T-helper 17 cell (primary cell): Measurements from ENCODE around the gene COLQ. TPM values are rescaled to one million over a fixed set of nuclear protein-coding genes. Genes with fewer than 3 reads are reported as not detected.

ENCODE experiments used
- ATAC-seq: fragments of 150-1000 bp; cut with Tn5 transposase; 2 replicates; pipeline ENCODE4 v1.10.0; 2021; ENCODE audit warnings: mild to moderate bottlenecking, moderate library complexity
- DNase-seq, 3 donors: peaks; one replicate each; pipeline versions ENCODE4 v3.0.0 to v3.0.0-alpha.2; 2020 to 2021
- H3K9me3 ChIP-seq: one replicate; pipeline ENCODE4 v1.7.0; 2013; ENCODE audit warnings: low read length, mild to moderate bottlenecking; ENCODE audit not compliant: control insufficient read depth, poor library complexity, severe bottlenecking
- H3K27ac Mint-ChIP-seq: one replicate; pipeline ENCODE4 v1.8.0; 2022; ENCODE audit warnings: mild to moderate bottlenecking, moderate library complexity, mixed read lengths
- H3K27me3 Mint-ChIP-seq: one replicate; pipeline ENCODE4 v1.8.0; 2022; ENCODE audit warnings: mixed read lengths
- H3K36me3 Mint-ChIP-seq: one replicate; pipeline ENCODE4 v1.8.0; 2022; ENCODE audit warnings: low read depth, mixed read lengths
- H3K4me1 Mint-ChIP-seq: one replicate; pipeline ENCODE4 v1.8.0; 2022; ENCODE audit warnings: mild to moderate bottlenecking, mixed read lengths
- H3K4me3 Mint-ChIP-seq: one replicate; pipeline ENCODE4 v1.8.0; 2022; ENCODE audit warnings: mild to moderate bottlenecking, moderate library complexity, mixed read lengths
- total RNA-seq, 4 donors: library from RNA in 2 of 4; stranded (reverse) in 2 of 4; gene quantifications; one replicate each; pipeline ENCODE4 v1.2.3 and lab custom pipeline; 2022 to 2026

COLQ gene
- total RNA-seq, 2 donors from 2014 or later: 10.8 to 11.1 TPM

DNA sequence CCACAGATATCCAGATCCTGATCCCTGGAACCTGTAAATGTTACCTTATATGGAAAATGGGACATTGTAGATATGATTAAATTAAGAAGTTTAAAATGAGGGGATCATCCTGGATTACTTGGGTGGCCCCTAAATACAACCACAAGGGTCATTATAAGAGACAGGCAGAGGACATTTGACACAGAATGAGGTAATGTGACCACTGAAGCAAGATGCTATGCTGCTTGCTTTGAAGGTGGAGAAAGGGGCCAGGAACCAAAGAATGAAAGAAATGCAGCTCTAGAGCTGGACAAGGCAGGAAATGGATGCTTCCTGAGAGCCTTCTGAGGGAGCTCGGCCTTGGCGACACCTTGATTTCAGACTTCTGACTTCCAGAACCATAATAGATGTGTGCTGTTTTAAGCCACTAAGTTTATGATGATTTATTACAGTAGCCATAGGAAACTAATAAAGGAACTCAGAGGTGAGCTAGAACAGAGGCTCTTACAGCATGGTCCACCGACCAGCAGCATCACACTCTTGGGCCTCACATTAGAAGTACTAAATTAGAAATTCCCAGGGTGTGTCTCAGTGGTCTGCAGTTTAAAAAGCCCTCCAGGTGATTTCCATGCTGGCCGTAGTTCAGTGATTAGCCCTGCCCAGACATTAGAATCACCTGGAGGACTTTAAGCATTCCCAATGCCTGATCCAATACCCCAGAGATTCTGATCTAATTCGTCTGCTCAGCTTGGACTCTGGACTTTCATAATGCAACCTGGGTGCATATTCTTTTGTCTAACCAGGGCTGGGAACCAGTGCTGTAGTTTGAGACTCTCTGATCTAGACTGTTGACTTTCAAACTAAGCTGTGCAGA lies 7.5 kb downstream of the COLQ start:
- ATAC-seq: no peak
- Mint-ChIP-seq H3K4me1 (peaks cover 20% of the 10 kb centered on the region), H3K4me3 (no peak overlapping the region), H3K27ac (no peak overlapping the region), H3K36me3 (no peaks in the 10 kb centered on the region), H3K27me3 (no peaks in the 10 kb centered on the region)
- no peak for DNase-seq
- H3K9me3 ChIP-seq: no peaks in the 10 kb centered on the region

DNA sequence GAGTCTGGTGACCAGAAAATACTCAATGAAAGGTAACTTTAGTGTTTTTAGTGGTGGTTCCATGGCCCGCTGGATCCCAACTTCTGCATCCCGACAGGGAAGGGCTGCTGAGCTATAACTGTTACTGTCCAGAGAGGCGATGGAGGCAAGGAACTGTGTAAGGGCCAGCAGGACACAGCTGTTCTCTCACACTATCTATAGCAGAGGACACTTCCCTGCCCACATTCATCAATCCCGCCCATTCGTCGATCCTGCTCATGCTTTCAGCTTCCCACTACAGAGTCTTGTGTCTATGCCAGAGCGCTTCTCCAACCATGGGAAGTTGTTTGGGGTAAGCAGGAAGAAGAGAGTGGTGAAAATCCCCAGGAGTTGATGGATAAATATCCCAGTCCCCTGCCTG lies 8.4 kb downstream of the COLQ start:
- ATAC-seq (no peak), DNase-seq (no peak)
- H3K4me3 Mint-ChIP-seq: no peak overlapping the region
- H3K36me3 Mint-ChIP-seq: no peaks in the 10 kb centered on the region
- H3K4me1 Mint-ChIP-seq: peaks cover 20% of the 10 kb centered on the region
- H3K9me3 ChIP-seq: no peaks in the 10 kb centered on the region
- H3K27ac Mint-ChIP-seq: no peak overlapping the region
- H3K27me3 Mint-ChIP-seq: no peaks in the 10 kb centered on the region

DNA sequence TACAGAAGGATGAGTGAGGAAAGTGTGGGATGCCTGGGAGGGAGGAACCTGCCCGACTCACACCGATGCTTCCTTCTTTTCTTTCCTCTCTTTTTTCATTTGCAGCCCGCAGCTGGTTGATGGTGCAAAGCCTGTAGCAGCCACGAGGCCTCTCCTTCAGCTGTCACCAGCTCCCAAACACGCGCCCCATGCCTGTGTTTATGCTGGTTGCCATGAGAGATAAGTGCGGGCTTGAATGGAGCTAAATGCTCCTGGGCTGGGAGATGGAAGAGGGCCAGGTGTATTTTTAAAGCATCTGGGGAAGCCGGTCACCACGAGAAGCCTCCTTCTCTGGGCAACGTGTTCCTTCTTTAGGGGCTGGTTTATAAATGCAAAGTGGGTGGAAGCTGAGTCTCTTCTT lies 9.3 kb downstream of the COLQ start:
- H3K27me3 Mint-ChIP-seq: no peaks in the 10 kb centered on the region
- H3K9me3 ChIP-seq: no peaks in the 10 kb centered on the region
- ATAC-seq (no peak), DNase-seq (no peak)
- no peak overlapping the region for H3K4me3 Mint-ChIP-seq
- no peaks in the 10 kb centered on the region for H3K36me3 Mint-ChIP-seq
- H3K4me1 Mint-ChIP-seq: peaks cover 20% of the 10 kb centered on the region
- no peak overlapping the region for H3K27ac Mint-ChIP-seq

DNA sequence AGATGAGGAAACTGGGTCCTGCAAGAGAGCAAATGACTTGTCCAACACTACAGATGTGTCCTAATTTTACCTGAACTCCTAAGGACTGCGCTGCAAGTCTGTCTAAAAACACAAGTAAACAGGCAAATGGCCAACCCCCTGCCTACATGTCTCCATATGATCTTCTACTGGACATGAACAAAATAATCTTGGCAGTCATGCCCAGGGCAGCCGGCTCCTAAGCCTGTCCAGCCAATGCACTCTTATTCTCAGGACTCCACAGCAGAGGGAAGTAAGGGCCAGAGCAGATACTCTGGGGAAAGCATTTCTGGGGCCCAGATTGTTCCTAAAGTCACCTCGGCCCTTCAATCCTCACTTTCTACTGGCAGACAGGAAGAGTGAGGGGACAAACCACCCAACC lies 10.3 kb downstream of the COLQ start:
- no peaks in the 10 kb centered on the region for H3K9me3 ChIP-seq
- Mint-ChIP-seq H3K27me3 (no peaks in the 10 kb centered on the region), H3K4me3 (no peak overlapping the region), H3K4me1 (peaks cover 20% of the 10 kb centered on the region), H3K27ac (no peak overlapping the region), H3K36me3 (no peaks in the 10 kb centered on the region)
- DNase-seq (no peak), ATAC-seq (no peak)

DNA sequence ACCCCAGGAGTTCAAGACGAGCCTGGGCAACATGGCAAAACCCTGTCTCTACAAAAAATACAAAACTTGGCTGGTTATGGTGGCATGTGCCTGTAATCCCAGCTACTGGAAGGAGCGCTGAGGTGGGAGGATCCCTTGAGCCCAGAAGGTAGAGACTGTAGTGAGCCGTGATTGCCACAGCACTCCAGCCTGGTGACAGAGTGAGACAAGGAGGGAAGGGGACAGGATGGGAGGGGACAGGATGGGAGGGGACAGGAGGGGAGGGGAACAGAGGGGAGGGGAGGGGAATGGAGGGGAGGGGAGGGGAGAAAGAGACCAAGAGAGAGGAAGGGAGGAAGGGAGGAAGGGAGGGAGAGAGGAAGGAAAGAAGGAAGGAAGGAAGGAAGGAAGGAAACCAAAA lies 11.0 kb downstream of the COLQ start:
- no peaks in the 10 kb centered on the region for H3K27me3 Mint-ChIP-seq
- ATAC-seq: no peak
- no peaks in the 10 kb centered on the region for H3K36me3 Mint-ChIP-seq
- H3K4me3 Mint-ChIP-seq: no peak overlapping the region
- DNase-seq: no peak
- no peak overlapping the region for H3K27ac Mint-ChIP-seq
- peaks cover 20% of the 10 kb centered on the region for H3K4me1 Mint-ChIP-seq
- H3K9me3 ChIP-seq: no peaks in the 10 kb centered on the region

DNA sequence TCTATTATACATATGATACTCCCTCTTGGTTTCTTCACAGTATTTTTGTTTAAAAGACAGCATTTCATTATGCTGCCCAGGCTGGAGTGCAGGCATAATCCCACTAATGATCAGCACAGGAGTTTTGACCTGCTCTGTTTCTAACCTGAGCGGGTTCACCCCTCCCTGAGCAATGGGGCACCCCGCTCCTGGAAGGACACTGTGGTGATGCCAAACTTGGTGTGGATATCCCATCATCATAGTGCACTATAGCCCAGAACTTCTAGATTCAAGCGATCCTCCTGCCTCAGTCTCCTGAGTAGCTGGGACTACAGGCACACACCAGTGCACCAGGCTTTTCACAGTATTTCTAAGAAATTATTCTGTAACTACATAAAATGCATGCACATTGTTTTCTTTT lies 14.9 kb downstream of the COLQ start:
- peaks cover 17% of the 10 kb centered on the region for H3K4me1 Mint-ChIP-seq
- no peak for DNase-seq
- H3K36me3 Mint-ChIP-seq: no peaks in the 10 kb centered on the region
- no peaks in the 10 kb centered on the region for H3K9me3 ChIP-seq
- no peaks in the 10 kb centered on the region for H3K27me3 Mint-ChIP-seq
- no peak overlapping the region for H3K27ac Mint-ChIP-seq
- H3K4me3 Mint-ChIP-seq: no peak overlapping the region
- no peak for ATAC-seq

DNA sequence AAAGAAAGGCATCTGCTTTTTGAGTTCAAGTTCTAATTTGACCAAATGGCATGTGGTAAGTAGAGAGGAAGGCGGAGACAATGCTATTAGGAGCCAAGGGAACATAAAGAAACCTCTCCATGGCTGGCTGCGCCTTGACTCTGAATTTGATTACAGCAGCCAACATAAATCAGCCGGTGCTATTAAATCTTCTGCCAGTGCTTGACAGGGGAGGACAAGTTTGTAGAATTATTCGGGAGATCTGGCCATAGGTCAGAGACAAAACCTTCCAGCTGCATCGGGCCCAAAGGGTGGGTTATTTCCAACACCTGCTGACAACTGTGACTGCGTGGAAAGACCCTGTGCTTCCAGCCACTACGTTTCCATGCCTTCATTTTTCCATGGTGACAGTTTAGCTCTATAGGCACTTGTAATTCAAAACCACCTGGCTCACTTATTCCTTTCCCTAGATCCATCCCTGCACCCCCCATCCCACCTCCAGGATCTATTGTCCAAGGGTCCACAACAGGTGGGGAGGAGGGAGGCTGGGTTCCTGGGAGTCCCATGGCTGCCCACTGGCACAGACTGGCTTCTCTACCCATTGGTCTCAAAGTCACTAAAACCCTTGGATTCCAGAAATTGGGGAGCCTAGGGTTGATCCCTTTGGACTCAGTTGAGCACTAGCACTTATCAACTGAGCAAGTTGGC lies 15.9 kb downstream of the COLQ start:
- no peak overlapping the region for H3K27ac Mint-ChIP-seq
- H3K36me3 Mint-ChIP-seq: no peaks in the 10 kb centered on the region
- no peaks in the 10 kb centered on the region for H3K27me3 Mint-ChIP-seq
- H3K4me1 Mint-ChIP-seq: peaks cover 14% of the 10 kb centered on the region
- DNase-seq: no peak
- no peak for ATAC-seq
- no peak overlapping the region for H3K4me3 Mint-ChIP-seq
- no peaks in the 10 kb centered on the region for H3K9me3 ChIP-seq

DNA sequence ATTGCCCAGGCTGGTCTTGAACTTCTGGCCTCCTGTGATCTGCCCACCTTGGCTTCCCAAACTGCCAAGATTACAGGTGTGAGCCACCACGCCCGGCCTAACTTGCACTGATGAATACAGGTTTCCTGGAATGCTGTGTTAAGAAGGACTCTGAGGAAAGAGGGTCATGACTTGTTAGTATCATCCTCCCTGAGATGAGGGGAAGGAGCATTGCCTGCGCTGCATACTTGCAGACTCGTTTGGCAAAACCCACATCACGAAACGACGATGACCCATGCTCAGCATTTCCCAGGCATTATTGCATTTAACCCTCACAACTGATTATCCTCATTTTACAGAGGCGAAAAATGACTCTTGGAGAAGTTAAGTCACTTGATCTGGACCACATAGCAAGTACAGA lies 18.9 kb downstream of the COLQ start:
- ATAC-seq (no peak), DNase-seq (no peak)
- peaks cover 18% of the 10 kb centered on the region for H3K4me1 Mint-ChIP-seq
- no peaks in the 10 kb centered on the region for H3K36me3 Mint-ChIP-seq
- no peak overlapping the region for H3K4me3 Mint-ChIP-seq
- no peaks in the 10 kb centered on the region for H3K27me3 Mint-ChIP-seq
- no peak overlapping the region for H3K27ac Mint-ChIP-seq
- H3K9me3 ChIP-seq: no peaks in the 10 kb centered on the region

DNA sequence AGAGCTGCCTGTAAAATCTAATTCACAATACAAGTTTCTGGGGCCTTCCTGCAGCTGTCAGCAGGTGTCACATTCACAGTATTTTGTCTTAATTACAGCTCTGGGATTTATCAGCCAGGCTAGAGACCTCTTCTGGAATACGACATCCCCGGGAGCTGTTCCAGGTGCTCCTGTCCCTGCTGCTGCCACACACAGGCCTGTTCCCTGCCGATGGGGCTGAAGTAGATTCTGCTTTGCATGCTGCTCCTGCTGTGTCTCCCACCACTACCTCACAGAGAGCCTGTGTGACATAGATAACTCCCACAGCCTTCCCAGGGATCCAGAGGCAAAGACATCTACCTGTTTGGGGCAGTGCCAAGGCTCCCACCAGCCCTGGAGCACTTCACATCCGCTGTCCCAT lies 20.4 kb downstream of the COLQ start:
- Mint-ChIP-seq H3K27ac (peak overlapping the region; percentile 76), H3K4me1 (peaks cover 18% of the 10 kb centered on the region)

DNA sequence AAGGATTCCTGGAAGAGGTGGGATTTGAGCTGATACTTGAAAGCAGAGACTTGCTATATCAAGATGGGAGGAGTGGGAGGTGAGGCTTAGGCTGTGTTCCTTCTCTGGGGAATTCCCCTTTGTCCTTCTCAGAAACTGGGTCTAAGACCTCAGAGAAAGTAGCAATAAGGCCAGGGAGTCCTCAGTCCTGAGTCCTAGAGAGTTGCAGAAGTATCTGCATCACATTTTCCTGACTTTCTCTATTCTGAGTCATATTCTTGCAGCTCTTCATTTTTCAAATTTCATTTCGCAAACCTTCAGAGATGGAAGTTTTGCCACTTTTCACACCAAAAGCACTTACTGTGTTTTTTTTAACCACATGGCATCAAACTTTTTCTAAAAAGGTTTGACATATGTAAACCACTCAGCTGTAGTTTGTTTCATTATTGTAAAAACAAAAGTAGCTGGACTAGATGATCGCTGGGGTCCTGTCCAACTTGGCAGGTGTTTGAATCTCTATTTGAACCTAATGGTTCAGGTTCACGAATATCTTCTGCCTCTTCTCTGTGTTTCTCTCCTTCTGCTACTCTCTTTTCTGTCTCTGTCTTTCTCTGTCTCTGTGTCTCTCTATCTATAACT lies 21.3 kb downstream of the COLQ start:
- no peaks in the 10 kb centered on the region for H3K9me3 ChIP-seq
- H3K4me1 Mint-ChIP-seq: peaks cover 23% of the 10 kb centered on the region
- H3K4me3 Mint-ChIP-seq: peak overlapping the region; percentile 57
- H3K27me3 Mint-ChIP-seq: no peaks in the 10 kb centered on the region
- ATAC-seq (no peak), DNase-seq (no peak)
- H3K36me3 Mint-ChIP-seq: no peaks in the 10 kb centered on the region
- H3K27ac Mint-ChIP-seq: peak overlapping the region; percentile 76

More for the DNA sequence above, 20.4 kb downstream of the COLQ start:
- no peaks in the 10 kb centered on the region for H3K9me3 ChIP-seq
- Mint-ChIP-seq H3K4me3 (no peak overlapping the region), H3K36me3 (no peaks in the 10 kb centered on the region), H3K27me3 (no peaks in the 10 kb centered on the region)
- DNase-seq (no peak), ATAC-seq (no peak)

DNA sequence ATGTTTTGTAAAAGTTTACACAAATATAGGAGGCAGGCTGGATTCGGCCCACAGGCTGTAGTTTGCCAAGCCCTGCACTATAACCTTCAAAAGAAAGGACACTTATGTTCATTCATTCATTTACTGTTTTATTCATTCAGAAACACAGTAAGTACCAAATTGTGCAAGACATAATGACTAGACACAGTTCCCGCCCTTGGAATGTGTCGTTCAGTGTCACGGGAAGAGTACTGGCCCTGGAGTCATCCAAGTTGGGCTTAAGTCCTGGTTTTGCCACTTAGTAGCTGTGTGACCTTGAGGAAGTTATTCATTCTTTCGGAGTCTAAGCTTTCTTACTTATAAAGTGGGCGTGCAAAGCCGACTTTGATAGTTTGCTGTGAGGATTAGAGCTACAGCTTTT lies 22.0 kb downstream of the COLQ start:
- no peaks in the 10 kb centered on the region for H3K9me3 ChIP-seq
- Mint-ChIP-seq H3K27me3 (no peaks in the 10 kb centered on the region), H3K27ac (no peak overlapping the region), H3K36me3 (no peaks in the 10 kb centered on the region), H3K4me1 (peaks cover 27% of the 10 kb centered on the region), H3K4me3 (no peak overlapping the region)
- DNase-seq (no peak), ATAC-seq (no peak)

DNA sequence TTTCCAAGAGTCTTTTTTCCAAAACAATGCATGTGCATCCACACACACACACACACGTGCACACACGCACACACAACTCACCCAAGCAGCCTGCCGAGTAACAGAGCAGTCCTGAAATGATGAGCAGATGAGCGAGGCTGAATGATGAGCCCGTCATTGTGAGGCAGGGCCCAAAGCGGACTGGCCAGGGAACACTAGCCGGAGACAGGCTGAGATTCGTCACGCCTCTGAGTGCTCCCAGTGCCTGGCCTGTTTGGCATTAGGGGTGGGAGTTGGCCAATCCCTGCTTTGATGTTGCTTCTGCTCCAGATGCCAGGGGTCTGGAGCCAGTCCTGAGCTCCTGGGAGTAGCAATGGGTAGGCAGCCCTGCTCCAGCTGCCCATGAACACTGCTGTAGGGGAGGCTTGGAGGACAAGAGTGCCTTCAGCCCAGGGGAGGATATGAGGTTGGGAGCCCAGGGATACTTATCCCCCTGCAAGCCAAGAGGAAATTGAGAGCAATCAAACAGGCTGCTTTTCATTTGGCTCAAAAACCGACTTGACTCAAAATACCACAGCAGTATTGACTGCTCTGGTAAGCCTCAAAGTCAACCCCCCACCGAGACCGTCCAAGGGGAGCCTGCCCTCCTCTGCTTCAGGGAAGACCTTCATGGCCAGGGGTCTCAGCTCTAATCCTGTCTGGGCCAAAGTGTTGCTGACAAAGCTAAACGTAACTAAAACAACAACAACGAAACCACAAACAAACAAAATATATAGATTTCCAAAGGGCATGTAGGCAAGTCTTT lies 22.9 kb downstream of the COLQ start:
- H3K4me1 Mint-ChIP-seq: peaks cover 31% of the 10 kb centered on the region
- no peak for DNase-seq
- no peak overlapping the region for H3K4me3 Mint-ChIP-seq
- no peaks in the 10 kb centered on the region for H3K27me3 Mint-ChIP-seq
- no peak for ATAC-seq
- no peaks in the 10 kb centered on the region for H3K9me3 ChIP-seq
- H3K27ac Mint-ChIP-seq: peak overlapping the region; percentile 27
- H3K36me3 Mint-ChIP-seq: no peaks in the 10 kb centered on the region

DNA sequence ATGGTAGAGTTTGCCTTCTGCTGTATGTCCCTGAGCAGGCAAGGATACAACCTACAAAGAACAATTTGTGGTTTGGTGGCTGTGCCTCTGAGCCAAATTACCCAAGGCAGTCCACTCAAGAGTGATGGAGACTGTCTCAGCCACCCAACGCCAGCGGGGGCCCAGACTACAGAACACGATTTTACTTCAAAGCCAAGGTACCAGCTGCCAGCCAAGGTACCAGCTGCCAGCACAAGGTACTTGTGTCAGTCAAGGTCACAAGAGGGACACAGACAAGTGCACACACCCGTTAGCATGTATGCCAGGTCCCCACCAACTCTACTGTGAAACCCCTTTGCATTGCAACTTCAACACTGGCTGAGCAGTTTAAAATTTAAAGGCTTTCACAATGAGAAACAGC lies 23.5 kb downstream of the COLQ start:
- H3K9me3 ChIP-seq: no peaks in the 10 kb centered on the region
- Mint-ChIP-seq H3K27ac (no peak overlapping the region), H3K36me3 (no peaks in the 10 kb centered on the region), H3K27me3 (no peaks in the 10 kb centered on the region), H3K4me3 (no peak overlapping the region), H3K4me1 (peaks cover 31% of the 10 kb centered on the region)
- no peak for ATAC-seq
- DNase-seq: no peak
